ENCODE data around the gene LCAT. TPM values are rescaled to one million over a fixed set of nuclear protein-coding genes. Genes with fewer than 3 reads are reported as not detected.

LCAT gene
- total RNA-seq, 1 experiment from 2014 or later, result 17.8 TPM

- H3K36me3 Mint-ChIP-seq (ENCODE audit: insufficient read depth in 1 of 3, low read depth in 3 of 3), result peaks cover 6 to 57% (median 24%) of the 10 kb centered on the region in 3 experiments
- Histone ChIP-seq H4K20me1 (ENCODE audit: control insufficient read depth, insufficient read depth, insufficient read length) (peaks cover 3% of the 10 kb centered on the region), H3K23ac (ENCODE audit: insufficient read length, low read depth, low read length) (no peak overlapping the region), H2AK5ac (ENCODE audit: insufficient read length, low read length) (no peak overlapping the region), H4K8ac (replicated peaks; ENCODE audit: insufficient read length, low read depth, low read length) (no peak overlapping the region), H3K79me2 (ENCODE audit: insufficient read depth, low read length) (no peaks in the 10 kb centered on the region; the same call in 1 of the 2 replicates), H2BK5ac (ENCODE audit: insufficient read length, low read length) (no peak overlapping the region), H3K27me3 (ENCODE audit: insufficient read depth, low read length) (no peaks in the 10 kb centered on the region), H3K23me2 (ENCODE audit: insufficient read length, low read depth, low read length, poor library complexity, severe bottlenecking) (peaks cover 3% of the 10 kb centered on the region), H3K56ac (ENCODE audit: insufficient read length, low read depth, low read length) (no peak overlapping the region), H3K4me1 (ENCODE audit: insufficient read depth, low read length) (peaks cover 5% of the 10 kb centered on the region; the same call in 1 of the 2 replicates), H3K14ac (ENCODE audit: insufficient read depth, low read length) (no peak overlapping the region), H3K79me1 (ENCODE audit: insufficient read depth, low read depth, low read length, poor library complexity, severe bottlenecking) (peaks cover 4% of the 10 kb centered on the region), H3K9ac (ENCODE audit: extremely low read depth, insufficient read length, low read length) (no peak overlapping the region), H2BK20ac (ENCODE audit: low read depth, low read length, poor library complexity, severe bottlenecking) (no peak overlapping the region), H3K27ac (ENCODE audit: insufficient read length, low read depth, low read length) (no peak overlapping the region), H2BK15ac (ENCODE audit: low read depth, low read length) (no peak overlapping the region), H2AFZ (ENCODE audit: low read length) (no peak overlapping the region), H4K91ac (ENCODE audit: insufficient read length, low read depth, low read length) (no peak overlapping the region), H3K9me3 (ENCODE audit: control insufficient read depth, low read depth, low read length) (no peaks in the 10 kb centered on the region), H2BK12ac (ENCODE audit: insufficient read length, low read depth, low read length) (no peak overlapping the region), H3T11ph (ENCODE audit: low read length) (no peak overlapping the region), H3K18ac (ENCODE audit: insufficient read length, low read depth, low read length) (no peak overlapping the region), H4K5ac (ENCODE audit: insufficient read length, low read depth, low read length) (no peak overlapping the region), H3K4ac (ENCODE audit: low read depth, low read length) (no peak overlapping the region), H3K4me2 (ENCODE audit: insufficient read depth, insufficient read length, low read length) (no peak overlapping the region), H2BK120ac (ENCODE audit: low read depth, low read length, poor library complexity, severe bottlenecking) (no peak overlapping the region)
- 0 out of 7 replicates have a peak overlapping the region, but pooled peaks of 1 of the 3 experiments have one; percentile 53 for H3K27ac Mint-ChIP-seq
- WGBS (ENCODE audit: extremely low coverage, insufficient read length, low lambda C conversion rate), result no CpG with 5 or more reads among the region's 32 CpGs
- no peak for TF ChIP-seq CTCF (conservative IDR thresholded peaks at IDR 0.05)
- peak; percentile 69 for DNase-seq
- H3K27me3 Mint-ChIP-seq (ENCODE audit: low read depth), result no peaks in the 10 kb centered on the region
- H3K9me3 Mint-ChIP-seq, result no peaks in the 10 kb centered on the region
- H3K4me3 Mint-ChIP-seq, result no peak overlapping the region
- peaks cover 29 to 36% of the 10 kb centered on the region in 2 experiments for H3K4me1 Mint-ChIP-seq
Measured at GRCh38 chr16:67963662-67964321, 19.9 kb upstream of the LCAT start.

Data from H9 (cell line).